Measurements from ENCODE around the gene ADAM12. TPM values are rescaled to one million over a fixed set of nuclear protein-coding genes. Genes with fewer than 3 reads are reported as not detected.

ADAM12 gene
- total RNA-seq, 2 donors from 2014 or later: 0.46 TPM; not detected in 1

- DNase-seq: no peak
- Histone ChIP-seq H3K9me3 (ENCODE audit: control insufficient read depth, low read length) (peaks cover 20% of the 10 kb centered on the region), H3K27ac (ENCODE audit: low read depth, low read length) (no peak overlapping the region), H3K4me1 (ENCODE audit: control insufficient read depth, insufficient read depth, low read length) (no peaks in the 10 kb centered on the region), H3K4me3 (ENCODE audit: low read length) (no peak overlapping the region), H3K36me3 (ENCODE audit: control insufficient read depth, insufficient read depth, low read length) (no peaks in the 10 kb centered on the region), H3K27me3 (ENCODE audit: control insufficient read depth, insufficient read depth, low read length, poor library complexity, severe bottlenecking) (no peaks in the 10 kb centered on the region), H3K9ac (ENCODE audit: extremely low read depth, low read length, poor library complexity, severe bottlenecking) (no peak overlapping the region)
- TF ChIP-seq CTCF (conservative IDR thresholded peaks at IDR 0.05): no peak
- WGBS, 2 experiments (ENCODE audit: insufficient coverage in 1 of 2, insufficient read length in 1 of 2): 76 to 93% methylated on average over 2 of the region's 2 CpGs
- H3K36me3 Mint-ChIP-seq (ENCODE audit: low read depth): no peaks in the 10 kb centered on the region
- H3K4me1 Mint-ChIP-seq: peaks cover 3% of the 10 kb centered on the region
- H3K9me3 Mint-ChIP-seq: peaks cover 14% of the 10 kb centered on the region
- H3K27ac Mint-ChIP-seq: no peak overlapping the region
- no peak overlapping the region for H3K4me3 Mint-ChIP-seq
- peaks cover 7% of the 10 kb centered on the region for H3K27me3 Mint-ChIP-seq (ENCODE audit: insufficient read depth)
Measured at GRCh38 chr10:126143117-126143516, 245.2 kb downstream of the ADAM12 start.

- Mint-ChIP-seq H3K4me3 (no peak overlapping the region), H3K36me3 (ENCODE audit: low read depth) (no peaks in the 10 kb centered on the region), H3K9me3 (peaks cover 18% of the 10 kb centered on the region), H3K27me3 (ENCODE audit: insufficient read depth) (peaks cover 11% of the 10 kb centered on the region), H3K27ac (no peak overlapping the region), H3K4me1 (peaks cover 6% of the 10 kb centered on the region)
- no peak for DNase-seq
- H3K27me3 ChIP-seq (ENCODE audit: control insufficient read depth, insufficient read depth, low read length, poor library complexity, severe bottlenecking): no peaks in the 10 kb centered on the region
- H3K4me3 ChIP-seq (ENCODE audit: low read length): no peak overlapping the region
- TF ChIP-seq CTCF (conservative IDR thresholded peaks at IDR 0.05): peak; percentile 37
- H3K9me3 ChIP-seq (ENCODE audit: control insufficient read depth, low read length): peaks cover 20% of the 10 kb centered on the region
- 92% methylated on average over 4 of the region's 4 CpGs; no CpG with 5 or more reads in 1 of the 2 experiments for WGBS, 2 experiments (ENCODE audit: insufficient coverage in 1 of 2, insufficient read length in 1 of 2)
- H3K4me1 ChIP-seq (ENCODE audit: control insufficient read depth, insufficient read depth, low read length): no peaks in the 10 kb centered on the region
- H3K9ac ChIP-seq (ENCODE audit: extremely low read depth, low read length, poor library complexity, severe bottlenecking): no peak overlapping the region
- no peaks in the 10 kb centered on the region for H3K36me3 ChIP-seq (ENCODE audit: control insufficient read depth, insufficient read depth, low read length)
- H3K27ac ChIP-seq (ENCODE audit: low read depth, low read length): no peak overlapping the region
Measured at GRCh38 chr10:126140746-126141273, 247.5 kb downstream of the ADAM12 start.

- H3K36me3 Mint-ChIP-seq (ENCODE audit: low read depth): no peaks in the 10 kb centered on the region
Measured at GRCh38 chr10:126137562-126138221, 250.6 kb downstream of the ADAM12 start.

More at GRCh38 chr10:126137562-126138221, 250.6 kb downstream of the ADAM12 start:
- H3K27me3 ChIP-seq (ENCODE audit: control insufficient read depth, insufficient read depth, low read length, poor library complexity, severe bottlenecking): no peaks in the 10 kb centered on the region
- peaks cover 10% of the 10 kb centered on the region for H3K9me3 ChIP-seq (ENCODE audit: control insufficient read depth, low read length)
- 66 to 67% methylated on average over 3 to 4 of the region's 4 CpGs for WGBS, 2 experiments (ENCODE audit: insufficient coverage in 1 of 2, insufficient read length in 1 of 2)
- no peaks in the 10 kb centered on the region for H3K36me3 ChIP-seq (ENCODE audit: control insufficient read depth, insufficient read depth, low read length)
- no peak for TF ChIP-seq CTCF (conservative IDR thresholded peaks at IDR 0.05)
- no peak overlapping the region for H3K27ac Mint-ChIP-seq
- H3K27ac ChIP-seq (ENCODE audit: low read depth, low read length): no peak overlapping the region
- H3K9me3 Mint-ChIP-seq: peaks cover 11% of the 10 kb centered on the region
- no peaks in the 10 kb centered on the region for H3K4me1 ChIP-seq (ENCODE audit: control insufficient read depth, insufficient read depth, low read length)
- peaks cover 7% of the 10 kb centered on the region for H3K27me3 Mint-ChIP-seq (ENCODE audit: insufficient read depth)
- H3K4me1 Mint-ChIP-seq: peaks cover 8% of the 10 kb centered on the region
- no peak overlapping the region for H3K4me3 Mint-ChIP-seq
- DNase-seq: no peak
- no peak overlapping the region for H3K4me3 ChIP-seq (ENCODE audit: low read length)
- no peak overlapping the region for H3K9ac ChIP-seq (ENCODE audit: extremely low read depth, low read length, poor library complexity, severe bottlenecking)

All from endodermal cell (in vitro differentiated cells).